HCT116 (cell line): ENCODE data around the gene RUNDC3A. TPM values are rescaled to one million over a fixed set of nuclear protein-coding genes. Genes with fewer than 3 reads are reported as not detected.

Experiments used
- ATAC-seq: fragments of 200-7000 bp; cut with Tn5 transposase; 2 replicates; pipeline ENCODE4 v1.9.1; 2020; ENCODE audit warnings: mild to moderate bottlenecking, moderate library complexity
- BruUV-seq: library from RNA; stranded (reverse); fragments of 400-500 nt; replicated peaks from 2 replicates; lab custom pipeline; 2021; lab: Mats Ljungman, UMichigan
- CTCF ChIA-PET: fragments of 300-600 bp; sonication (Branson Sonifier 250); formaldehyde crosslinking; loops from one replicate; lab custom pipeline; 2021; ENCODE audit warnings: antibody characterized with exemption; lab: Charles Lee
- POLR2A ChIA-PET: fragments of 300-600, 350-600 bp; sonication (Branson Sonifier 250); formaldehyde crosslinking; loops from one replicate; lab custom pipeline; 2021; ENCODE audit warnings: antibody characterized with exemption; lab: Charles Lee
- RAD21 ChIA-PET, 2 experiments: fragments of 300-600 bp; sonication (Branson Sonifier 250); formaldehyde crosslinking; loops; one replicate each; lab custom pipeline; 2023; ENCODE audit warnings: low total read pairs in 2 of 2; ENCODE audit not compliant: uncharacterized antibody in 2 of 2, unreplicated experiment in 2 of 2, low non-redundant PET in 1 of 2; lab: Charles Lee
- DNase-seq: peaks from one replicate; pipeline ENCODE4 v3.0.0-alpha.2; 2010; ENCODE audit warnings: low read depth, low spot score
- H2AFZ ChIP-seq: fragments of 200-600 bp; shearing (Covaris generic), sonication (generic); 2 replicates; pipeline ENCODE4 v1.6.1; 2017; ENCODE audit warnings: low read depth, mixed run types, mixed read lengths, antibody characterized with exemption, low read length; ENCODE audit not compliant: poor library complexity, severe bottlenecking
- H3K27ac ChIP-seq: 2 replicates; pipeline ENCODE4 v1.5.1; 2012; ENCODE audit warnings: low read depth, low read length
- H3K27me3 ChIP-seq: fragments of 200-600 bp; sonication (generic); 2 replicates; pipeline ENCODE4 v1.6.1; 2016; ENCODE audit warnings: mixed run types, low read length, mixed read lengths; ENCODE audit not compliant: insufficient read depth
- H3K36me3 ChIP-seq, 2 experiments: fragments of 200-500 bp in 1 of 2; fragments of 200-600 bp in 1 of 2; sonication (Bioruptor generic) in 1 of 2; sonication (generic) in 1 of 2; 2 replicates each; pipeline versions ENCODE4 v1.5.1 to v1.6.1; 2014 to 2016; ENCODE audit warnings: low read length in 2 of 2, inconsistent platforms in 1 of 2, mixed read lengths in 1 of 2, mixed run types in 1 of 2; ENCODE audit not compliant: insufficient read depth in 2 of 2, control insufficient read depth in 1 of 2
- H3K4me1 ChIP-seq, 2 experiments: fragments of 200-600 bp in 1 of 2; sonication (generic) in 1 of 2; 2 replicates each; pipeline versions ENCODE4 v1.5.1 to v1.6.1; 2012 to 2017; ENCODE audit warnings: low read length in 2 of 2, inconsistent platforms in 1 of 2, mild to moderate bottlenecking in 1 of 2, mixed read lengths in 1 of 2, mixed run types in 1 of 2, moderate library complexity in 1 of 2; ENCODE audit not compliant: insufficient read depth in 2 of 2, control insufficient read depth in 1 of 2
- H3K4me2 ChIP-seq: fragments of 200-600 bp; sonication (generic); 2 replicates; pipeline ENCODE4 v1.6.1; 2017; ENCODE audit warnings: mixed run types, low read length, mixed read lengths
- H3K4me3 ChIP-seq, 2 experiments: fragments of 200-600 bp in 1 of 2; sonication (generic) in 1 of 2; replicated peaks in 1 of 2; 2 replicates each; pipeline ENCODE4 v1.5.1; 2011 to 2016; ENCODE audit warnings: low read length in 2 of 2, control low read depth in 1 of 2, low read depth in 1 of 2, mild to moderate bottlenecking in 1 of 2, mixed read lengths in 1 of 2, mixed run types in 1 of 2
- H3K79me2 ChIP-seq: fragments of 200-600 bp; sonication (generic); 2 replicates; pipeline ENCODE4 v1.6.1; 2017; ENCODE audit warnings: mild to moderate bottlenecking, mixed run types, low read length, moderate library complexity, mixed read lengths; ENCODE audit not compliant: insufficient read depth
- H3K9ac ChIP-seq: fragments of 200-600 bp; sonication (generic); 2 replicates; pipeline ENCODE4 v1.6.1; 2016; ENCODE audit warnings: low read length, mixed read lengths
- H3K9me2 ChIP-seq: fragments of 200-600 bp; sonication (generic), shearing (Covaris generic); 2 replicates; pipeline ENCODE4 v1.6.1; 2017; ENCODE audit warnings: mixed run types, mild to moderate bottlenecking, moderate library complexity; ENCODE audit not compliant: insufficient read depth
- H3K9me3 ChIP-seq, 2 experiments: fragments of 200-500 bp in 1 of 2; fragments of 200-600 bp in 1 of 2; sonication (Bioruptor generic) in 1 of 2; sonication (generic) in 1 of 2; 2 replicates each; pipeline ENCODE4 v1.6.1; 2014 to 2017; ENCODE audit warnings: low read length in 2 of 2, mixed read lengths in 2 of 2, inconsistent platforms in 1 of 2, low read depth in 1 of 2, mild to moderate bottlenecking in 1 of 2, mixed run types in 1 of 2, moderate library complexity in 1 of 2; ENCODE audit not compliant: control insufficient read depth in 1 of 2, insufficient read depth in 1 of 2
- H4K20me1 ChIP-seq: fragments of 200-600 bp; sonication (generic), shearing (Covaris generic); 2 replicates; pipeline ENCODE4 v1.6.1; 2017; ENCODE audit warnings: mixed run types, mild to moderate bottlenecking, moderate library complexity; ENCODE audit not compliant: insufficient read depth
- CEBPB ChIP-seq: IDR thresholded peaks from 2 replicates; pipeline ENCODE4 v1.6.1; 2012; ENCODE audit warnings: low read depth
- EGR1 ChIP-seq: IDR thresholded peaks from 2 replicates; pipeline ENCODE4 v1.6.1; 2012; ENCODE audit warnings: low read depth
- ELF1 ChIP-seq: IDR thresholded peaks from 2 replicates; pipeline ENCODE4 v1.6.1; 2012; ENCODE audit warnings: low read depth, borderline replicate concordance
- EZH2 ChIP-seq: fragments of 200-600 bp; sonication (generic); IDR thresholded peaks from 2 replicates; pipeline ENCODE4 v1.6.1; 2017; ENCODE audit warnings: antibody characterized with exemption, mixed run types
- EZH2phosphoT487 ChIP-seq: fragments of 200-600 bp; IDR thresholded peaks from 2 replicates; pipeline ENCODE4 v1.6.1; 2018; ENCODE audit warnings: antibody characterized with exemption, borderline replicate concordance
- FOSL1 ChIP-seq: IDR thresholded peaks from 2 replicates; pipeline ENCODE4 v1.6.1; 2012; ENCODE audit warnings: low read depth
- JUND ChIP-seq: IDR thresholded peaks from 2 replicates; pipeline ENCODE4 v1.6.1; 2012
- POLR2A ChIP-seq: IDR thresholded peaks from 2 replicates; pipeline ENCODE4 v1.7.0; 2011; ENCODE audit warnings: borderline replicate concordance; ENCODE audit not compliant: insufficient read depth, insufficient read length; ENCODE audit errors: extremely low read depth
- POLR2AphosphoS5 ChIP-seq: IDR thresholded peaks from 2 replicates; pipeline ENCODE4 v1.6.1; 2011; ENCODE audit warnings: mild to moderate bottlenecking, low read depth, low read length, moderate library complexity
- RAD21 ChIP-seq: IDR thresholded peaks from 2 replicates; pipeline ENCODE4 v1.6.1; 2012; ENCODE audit warnings: low read depth, mild to moderate bottlenecking
- SP1 ChIP-seq: IDR thresholded peaks from 2 replicates; pipeline ENCODE4 v1.6.1; 2012; ENCODE audit warnings: low read depth
- SRF ChIP-seq: IDR thresholded peaks from 2 replicates; pipeline ENCODE4 v1.6.1; 2012; ENCODE audit warnings: low read depth
- TCF7L2 ChIP-seq: IDR thresholded peaks from 2 replicates; pipeline ENCODE4 v1.7.0; 2011; ENCODE audit warnings: borderline replicate concordance, inconsistent platforms; ENCODE audit not compliant: insufficient read depth, insufficient read length; ENCODE audit errors: extremely low read depth
- YY1 ChIP-seq: IDR thresholded peaks from 2 replicates; pipeline ENCODE4 v1.6.1; 2011; ENCODE audit warnings: low read length, low read depth, moderate library complexity, mild to moderate bottlenecking; ENCODE audit not compliant: insufficient replicate concordance; ENCODE audit errors: extremely low read depth
- ZFX ChIP-seq: fragments of 450-650 bp; IDR thresholded peaks from 2 replicates; pipeline ENCODE4 v1.6.1; 2017
- ZNF274 ChIP-seq: fragments of 200-500 bp; sonication (Bioruptor generic); IDR thresholded peaks from 2 replicates; pipeline ENCODE4 v1.6.1; 2014; ENCODE audit warnings: mild to moderate bottlenecking, low read depth, low read length, inconsistent platforms
- intact Hi-C: fragments of 100-400 bp; cut with micrococcal nuclease; formaldehyde crosslinking; loops from 2 replicates; pipeline ENCODE4 v1.10.0; 2022
- total RNA-seq: library from RNA; stranded (reverse); gene quantifications from one replicate; pipeline ENCODE4 v1.2.1, GENCODE V29; 2021; ENCODE audit not compliant: unreplicated experiment
- TF ChIP-seq, protein P1 (sequence below): IDR thresholded peaks from 2 replicates; pipeline ENCODE4 v1.6.1; 2011; ENCODE audit warnings: mild to moderate bottlenecking, low read length, moderate library complexity; ENCODE audit not compliant: insufficient replicate concordance; ENCODE audit errors: extremely low read depth
- TF ChIP-seq, protein P2 (sequence below): IDR thresholded peaks from 2 replicates; pipeline ENCODE4 v1.6.1; 2012; ENCODE audit warnings: low read depth
- TF ChIP-seq, protein P3 (sequence below), 3 experiments: fragments of 200-600 bp in 1 of 3; sonication (generic) in 1 of 3; IDR thresholded peaks in 2 of 3; conservative IDR thresholded peaks in 1 of 3; 2 replicates each; pipeline ENCODE4 v1.5.1; 2012 to 2017; ENCODE audit warnings: low read depth in 2 of 3, low read length in 2 of 3, antibody characterized with exemption in 1 of 3, borderline replicate concordance in 1 of 3, control low read depth in 1 of 3, mild to moderate bottlenecking in 1 of 3, mixed read lengths in 1 of 3, mixed run types in 1 of 3, moderate library complexity in 1 of 3; ENCODE audit not compliant: insufficient read depth in 1 of 3
- TF ChIP-seq, protein P4 (sequence below): IDR thresholded peaks from 2 replicates; pipeline ENCODE4 v1.6.1; 2012

The RUNDC3A gene
- total RNA-seq, 1 experiment from 2014 or later = 0.61 TPM

DNA sequence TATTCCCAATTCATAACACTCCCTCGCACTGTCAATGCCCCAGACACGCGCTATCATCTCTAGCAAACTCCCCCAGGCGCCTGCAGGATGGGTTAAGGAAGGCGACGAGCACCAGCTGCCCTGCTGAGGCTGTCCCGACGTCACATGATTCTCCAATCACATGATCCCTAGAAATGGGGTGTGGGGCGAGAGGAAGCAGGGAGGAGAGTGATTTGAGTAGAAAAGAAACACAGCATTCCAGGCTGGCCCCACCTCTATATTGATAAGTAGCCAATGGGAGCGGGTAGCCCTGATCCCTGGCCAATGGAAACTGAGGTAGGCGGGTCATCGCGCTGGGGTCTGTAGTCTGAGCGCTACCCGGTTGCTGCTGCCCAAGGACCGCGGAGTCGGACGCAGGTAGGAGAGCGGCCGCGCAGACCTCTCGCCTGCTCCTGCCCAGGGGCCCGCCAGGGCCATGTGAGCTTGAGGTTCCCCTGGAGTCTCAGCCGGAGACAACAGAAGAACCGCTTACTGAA is 36.6 kb downstream of the RUNDC3A start, which contains the start of gene GRN:
TSS of gene GRN (plus strand) at position 364 of the 515 bp plus-strand sequence. CDS start 3,863 bp downstream, outside the sequence.
- H2AFZ ChIP-seq = no peak within 1 kb of the TSS
- intact Hi-C loops = no loop called here
- H3K27me3 ChIP-seq = no peaks in the 10 kb centered on the region
- DNase-seq = peak; percentile 99
- peaks cover 4 to 18% of the 10 kb centered on the region in 2 experiments; a peak in 3 of 4 replicates for H3K4me1 ChIP-seq
- no peaks in the 10 kb centered on the region for H4K20me1 ChIP-seq
- no TSS peak for BruUV-seq
- peak within 1 kb of the TSS; percentile 71 for H3K9ac ChIP-seq
- H3K9me2 ChIP-seq = no peaks in the 10 kb centered on the region
- no peaks in the 10 kb centered on the region for H3K36me3 ChIP-seq
- H3K4me3 ChIP-seq = peak within 1 kb of the TSS; percentile 74 to 97
- H3K9me3 ChIP-seq = no peaks in the 10 kb centered on the region
- ChIA-PET CTCF (interaction anchor here (0.9 to 3.3 kb wide), 15 partner anchors 14 to 401 kb away, joined by 3 to 19 read pairs (median 6); partner anchors contain the start of genes FAM171A2, SLC25A39 and TMUB2), RAD21 (interaction anchor here in 1 of 2 experiments (0.6 kb wide), 1 partner anchor 261 kb away, joined by 4 read pairs; no protein-coding TSS in a partner anchor), POLR2A (interaction anchor here (0.6 to 1.7 kb wide), 9 partner anchors 12 to 818 kb away, joined by 3 to 7 read pairs (median 5); partner anchors contain the start of genes SLC25A39 and TMUB2)
- no peaks in the 10 kb centered on the region for H3K79me2 ChIP-seq
- H3K27ac ChIP-seq = peak within 1 kb of the TSS; percentile 67
- ATAC-seq = peak; percentile 98
- peak within 1 kb of the TSS; percentile 90 for H3K4me2 ChIP-seq
- TF ChIP-seq ELF1 (no peak; the same call in 1 of the 2 replicates), EGR1 (no peak), ZNF274 (no peak), POLR2A (peak; percentile 76), RAD21 (no peak), SP1 (peak; percentile 85), JUND (no peak; the same call in 1 of the 2 replicates), YY1 (peak; percentile 78), EZH2 (no peak), ZFX (no peak), EZH2phosphoT487 (no peak), TCF7L2 (no peak), CEBPB (no peak), SRF (no peak), POLR2AphosphoS5 (peak; percentile 95), FOSL1 (no peak)
- TF ChIP-seq, protein P1, sequence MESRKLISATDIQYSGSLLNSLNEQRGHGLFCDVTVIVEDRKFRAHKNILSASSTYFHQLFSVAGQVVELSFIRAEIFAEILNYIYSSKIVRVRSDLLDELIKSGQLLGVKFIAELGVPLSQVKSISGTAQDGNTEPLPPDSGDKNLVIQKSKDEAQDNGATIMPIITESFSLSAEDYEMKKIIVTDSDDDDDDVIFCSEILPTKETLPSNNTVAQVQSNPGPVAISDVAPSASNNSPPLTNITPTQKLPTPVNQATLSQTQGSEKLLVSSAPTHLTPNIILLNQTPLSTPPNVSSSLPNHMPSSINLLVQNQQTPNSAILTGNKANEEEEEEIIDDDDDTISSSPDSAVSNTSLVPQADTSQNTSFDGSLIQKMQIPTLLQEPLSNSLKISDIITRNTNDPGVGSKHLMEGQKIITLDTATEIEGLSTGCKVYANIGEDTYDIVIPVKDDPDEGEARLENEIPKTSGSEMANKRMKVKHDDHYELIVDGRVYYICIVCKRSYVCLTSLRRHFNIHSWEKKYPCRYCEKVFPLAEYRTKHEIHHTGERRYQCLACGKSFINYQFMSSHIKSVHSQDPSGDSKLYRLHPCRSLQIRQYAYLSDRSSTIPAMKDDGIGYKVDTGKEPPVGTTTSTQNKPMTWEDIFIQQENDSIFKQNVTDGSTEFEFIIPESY = peak; percentile 7
- TF ChIP-seq, protein P2, sequence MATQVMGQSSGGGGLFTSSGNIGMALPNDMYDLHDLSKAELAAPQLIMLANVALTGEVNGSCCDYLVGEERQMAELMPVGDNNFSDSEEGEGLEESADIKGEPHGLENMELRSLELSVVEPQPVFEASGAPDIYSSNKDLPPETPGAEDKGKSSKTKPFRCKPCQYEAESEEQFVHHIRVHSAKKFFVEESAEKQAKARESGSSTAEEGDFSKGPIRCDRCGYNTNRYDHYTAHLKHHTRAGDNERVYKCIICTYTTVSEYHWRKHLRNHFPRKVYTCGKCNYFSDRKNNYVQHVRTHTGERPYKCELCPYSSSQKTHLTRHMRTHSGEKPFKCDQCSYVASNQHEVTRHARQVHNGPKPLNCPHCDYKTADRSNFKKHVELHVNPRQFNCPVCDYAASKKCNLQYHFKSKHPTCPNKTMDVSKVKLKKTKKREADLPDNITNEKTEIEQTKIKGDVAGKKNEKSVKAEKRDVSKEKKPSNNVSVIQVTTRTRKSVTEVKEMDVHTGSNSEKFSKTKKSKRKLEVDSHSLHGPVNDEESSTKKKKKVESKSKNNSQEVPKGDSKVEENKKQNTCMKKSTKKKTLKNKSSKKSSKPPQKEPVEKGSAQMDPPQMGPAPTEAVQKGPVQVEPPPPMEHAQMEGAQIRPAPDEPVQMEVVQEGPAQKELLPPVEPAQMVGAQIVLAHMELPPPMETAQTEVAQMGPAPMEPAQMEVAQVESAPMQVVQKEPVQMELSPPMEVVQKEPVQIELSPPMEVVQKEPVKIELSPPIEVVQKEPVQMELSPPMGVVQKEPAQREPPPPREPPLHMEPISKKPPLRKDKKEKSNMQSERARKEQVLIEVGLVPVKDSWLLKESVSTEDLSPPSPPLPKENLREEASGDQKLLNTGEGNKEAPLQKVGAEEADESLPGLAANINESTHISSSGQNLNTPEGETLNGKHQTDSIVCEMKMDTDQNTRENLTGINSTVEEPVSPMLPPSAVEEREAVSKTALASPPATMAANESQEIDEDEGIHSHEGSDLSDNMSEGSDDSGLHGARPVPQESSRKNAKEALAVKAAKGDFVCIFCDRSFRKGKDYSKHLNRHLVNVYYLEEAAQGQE = no peak
- TF ChIP-seq, protein P3, sequence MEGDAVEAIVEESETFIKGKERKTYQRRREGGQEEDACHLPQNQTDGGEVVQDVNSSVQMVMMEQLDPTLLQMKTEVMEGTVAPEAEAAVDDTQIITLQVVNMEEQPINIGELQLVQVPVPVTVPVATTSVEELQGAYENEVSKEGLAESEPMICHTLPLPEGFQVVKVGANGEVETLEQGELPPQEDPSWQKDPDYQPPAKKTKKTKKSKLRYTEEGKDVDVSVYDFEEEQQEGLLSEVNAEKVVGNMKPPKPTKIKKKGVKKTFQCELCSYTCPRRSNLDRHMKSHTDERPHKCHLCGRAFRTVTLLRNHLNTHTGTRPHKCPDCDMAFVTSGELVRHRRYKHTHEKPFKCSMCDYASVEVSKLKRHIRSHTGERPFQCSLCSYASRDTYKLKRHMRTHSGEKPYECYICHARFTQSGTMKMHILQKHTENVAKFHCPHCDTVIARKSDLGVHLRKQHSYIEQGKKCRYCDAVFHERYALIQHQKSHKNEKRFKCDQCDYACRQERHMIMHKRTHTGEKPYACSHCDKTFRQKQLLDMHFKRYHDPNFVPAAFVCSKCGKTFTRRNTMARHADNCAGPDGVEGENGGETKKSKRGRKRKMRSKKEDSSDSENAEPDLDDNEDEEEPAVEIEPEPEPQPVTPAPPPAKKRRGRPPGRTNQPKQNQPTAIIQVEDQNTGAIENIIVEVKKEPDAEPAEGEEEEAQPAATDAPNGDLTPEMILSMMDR (IDR thresholded peaks at IDR 0.05 in 2 of 3, conservative IDR thresholded peaks at IDR 0.05 in 1 of 3; ENCODE audit: borderline replicate concordance in 1 of 3, insufficient read depth in 1 of 3, low read depth in 2 of 3, low read length in 2 of 3) = no peak
- TF ChIP-seq, protein P4, sequence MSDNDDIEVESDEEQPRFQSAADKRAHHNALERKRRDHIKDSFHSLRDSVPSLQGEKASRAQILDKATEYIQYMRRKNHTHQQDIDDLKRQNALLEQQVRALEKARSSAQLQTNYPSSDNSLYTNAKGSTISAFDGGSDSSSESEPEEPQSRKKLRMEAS = peak; percentile 87
